Stomach (tissue), 9 donors: ENCODE data around the gene RO60. TPM values are rescaled to one million over a fixed set of nuclear protein-coding genes. Genes with fewer than 3 reads are reported as not detected.

Source experiments
- DNase-seq, 2 donors: peaks; one replicate each; pipeline versions ENCODE4 v3.0.0 to v3.0.0-alpha.2; 2013 to 2019
- H3K27ac ChIP-seq, 5 donors: fragments of 200-600 bp in 4 of 5; sonication (generic) in 4 of 5; one replicate each; pipeline ENCODE4 v1.5.1; 2013 to 2019; ENCODE audit warnings: mild to moderate bottlenecking in 1 of 5, moderate library complexity in 1 of 5
- H3K27me3 ChIP-seq, 3 donors: fragments of 200-600 bp; sonication (generic); one replicate each; pipeline ENCODE4 v1.5.1; 2017 to 2019; ENCODE audit warnings: mixed run types in 1 of 3
- H3K36me3 ChIP-seq, 4 donors: fragments of 200-600 bp; sonication (generic); 1 replicate in 3 of 4; 2 replicates in 1 of 4; pipeline ENCODE4 v1.5.1; 2016 to 2019
- H3K4me1 ChIP-seq, 4 donors: fragments of 200-600 bp; sonication (generic); one replicate each; pipeline ENCODE4 v1.5.1; 2016 to 2019
- H3K4me3 ChIP-seq, 4 donors: fragments of 200-600 bp; sonication (generic) in 3 of 4; one replicate each; pipeline ENCODE4 v1.5.1; 2016 to 2019; ENCODE audit warnings: mild to moderate bottlenecking in 1 of 4
- H3K9me3 ChIP-seq, 4 donors: fragments of 200-600 bp; sonication (generic); one replicate each; pipeline ENCODE4 v1.5.1; 2016 to 2019
- CTCF ChIP-seq, 7 experiments: fragments of 450-650 bp in 4 of 7; fragments of 200-600 bp in 3 of 7; sonication (generic) in 3 of 7; IDR thresholded peaks; one replicate each; pipeline ENCODE4 v1.5.1; 2016 to 2019; ENCODE audit warnings: antibody characterized with exemption in 7 of 7, control low read depth in 2 of 7, mild to moderate bottlenecking in 1 of 7
- EP300 ChIP-seq: sonication (generic); formaldehyde crosslinking; IDR thresholded peaks from one replicate; pipeline ENCODE4 v1.6.1; 2017; ENCODE audit warnings: antibody characterized with exemption
- POLR2A ChIP-seq, 4 donors: fragments of 450-650 bp; IDR thresholded peaks; one replicate each; pipeline ENCODE4 v1.6.1; 2016; ENCODE audit warnings: antibody characterized with exemption in 4 of 4, control low read depth in 2 of 4, mild to moderate bottlenecking in 1 of 4, moderate library complexity in 1 of 4
- POLR2AphosphoS5 ChIP-seq, 3 donors: sonication (generic); formaldehyde crosslinking; IDR thresholded peaks; one replicate each; pipeline ENCODE4 v1.6.1; 2016; ENCODE audit warnings: antibody characterized with exemption in 3 of 3
- WGBS, 5 donors: extraction: QIAGEN DNeasy Blood & Tissue Kit in 3 of 5; methylation state at CpG; one replicate each; pipeline versions ENCODE4 v1.1.5 to v1.1.7; 2013 to 2018; 5-methylcytosine and 5-hydroxymethylcytosine counted together
- intact Hi-C: fragments of 100-400 bp; cut with DNase I; formaldehyde crosslinking; loops from one replicate; pipeline ENCODE4 v1.15.1; 2023; ENCODE audit warnings: low total_unique reads
- polyA plus RNA-seq, 3 donors: library from polyadenylated mRNA; stranded (reverse); fragments of 200-250 nt; gene quantifications; one replicate each; pipeline ENCODE4 v1.2.3, GENCODE V29; 2013
- total RNA-seq, 5 donors: library from RNA; depleted of rRNA; stranded (reverse); fragments of >200 nt; gene quantifications; one replicate each; pipeline versions ENCODE4 v1.1.0 to v1.2.3, GENCODE V29; 2014 to 2016
- donor health status: healthy with polysubstance abuse.
- donor health status: Bipolar disorder and iron deficiency.
- donor health status: healthy.

The RO60 gene
- total and polyA plus RNA-seq, 8 donors: 2.6 to 155 (median 42.5) TPM

GRCh38 chr1:193068013-193068412, 8.6 kb downstream of the RO60 start:
- H3K4me3 ChIP-seq: no peak overlapping the region
- intact Hi-C loops: no loop called here
- DNase-seq: no peak

GRCh38 chr1:193069748-193070385, 10.5 kb downstream of the RO60 start:
- Histone ChIP-seq H3K36me3 (peaks cover 4 to 13% (median 9%) of the 10 kb centered on the region in 4 donors), H3K4me3 (no peak overlapping the region), H3K4me1 (peaks cover 0 to 41% (median 15%) of the 10 kb centered on the region in 4 donors), H3K27ac (no peak overlapping the region), H3K9me3 (no peaks in the 10 kb centered on the region), H3K27me3 (no peaks in the 10 kb centered on the region)
- TF ChIP-seq EP300 (no peak), POLR2AphosphoS5 (IDR thresholded peaks at IDR 0.05) (no peak), CTCF (IDR thresholded peaks at IDR 0.05) (no peak), POLR2A (IDR thresholded peaks at IDR 0.05) (no peak)
- 83 to 88% (median 85%) methylated on average over 4 of the region's 4 CpGs for WGBS, 5 donors
- peak in 1 of 2 donors; percentile 9 for DNase-seq
- intact Hi-C loops: no loop called here

More at GRCh38 chr1:193068013-193068412, 8.6 kb downstream of the RO60 start:
- H3K27me3 ChIP-seq: no peaks in the 10 kb centered on the region
- H3K4me1 ChIP-seq: peaks cover 0 to 52% (median 21%) of the 10 kb centered on the region in 4 donors
- H3K36me3 ChIP-seq: peaks cover 4 to 10% (median 8%) of the 10 kb centered on the region in 4 donors
- no peaks in the 10 kb centered on the region for H3K9me3 ChIP-seq
- H3K27ac ChIP-seq: no peak overlapping the region
- TF ChIP-seq EP300 (no peak), CTCF (IDR thresholded peaks at IDR 0.05) (no peak), POLR2A (IDR thresholded peaks at IDR 0.05) (no peak), POLR2AphosphoS5 (IDR thresholded peaks at IDR 0.05) (no peak)

GRCh38 chr1:193070386-193070753, 11.0 kb downstream of the RO60 start:
- 71 to 83% (median 75%) methylated on average over 2 of the region's 2 CpGs for WGBS, 5 donors
- Histone ChIP-seq H3K27ac (no peak overlapping the region), H3K4me1 (peaks cover 0 to 36% (median 15%) of the 10 kb centered on the region in 4 donors), H3K4me3 (no peak overlapping the region), H3K36me3 (peaks cover 4 to 13% (median 9%) of the 10 kb centered on the region in 4 donors), H3K27me3 (no peaks in the 10 kb centered on the region), H3K9me3 (no peaks in the 10 kb centered on the region)
- DNase-seq: no peak
- intact Hi-C loops: no loop called here
- TF ChIP-seq CTCF (IDR thresholded peaks at IDR 0.05) (no peak), POLR2A (IDR thresholded peaks at IDR 0.05) (no peak), POLR2AphosphoS5 (IDR thresholded peaks at IDR 0.05) (no peak)

- Histone ChIP-seq H3K4me3 (no peak overlapping the region), H3K36me3 (peaks cover 4 to 13% (median 9%) of the 10 kb centered on the region in 4 donors), H3K27me3 (no peaks in the 10 kb centered on the region), H3K27ac (no peak overlapping the region), H3K4me1 (peaks cover 0 to 34% (median 15%) of the 10 kb centered on the region in 4 donors), H3K9me3 (no peaks in the 10 kb centered on the region)
- 59 to 71% (median 66%) methylated on average over 5 of the region's 5 CpGs for WGBS, 5 donors
- no peak for DNase-seq
- no peak for TF ChIP-seq POLR2A (IDR thresholded peaks at IDR 0.05)
- TF ChIP-seq POLR2AphosphoS5 (IDR thresholded peaks at IDR 0.05): no peak
- no peak for TF ChIP-seq CTCF (IDR thresholded peaks at IDR 0.05)
- no peak for TF ChIP-seq EP300
- intact Hi-C loops: no loop called here
Measured at GRCh38 chr1:193070942-193071341, 11.5 kb downstream of the RO60 start.
